ENCODE data around the gene EGFL6.

- TF ChIP-seq POLR2AphosphoS5 (IDR thresholded peaks at IDR 0.05; ENCODE audit: low read depth, low read length) (no peak), POLR2A (IDR thresholded peaks at IDR 0.05; ENCODE audit: low read depth, low read length) (no peak), TAF1 (IDR thresholded peaks at IDR 0.05; ENCODE audit: low read depth, low read length) (no peak), PAX5 (IDR thresholded peaks at IDR 0.05; ENCODE audit: insufficient read depth, low read length, severe bottlenecking) (no peak), POU2F2 (IDR thresholded peaks at IDR 0.05; ENCODE audit: low read depth, low read length) (no peak), SPI1 (IDR thresholded peaks at IDR 0.05; ENCODE audit: low read depth, low read length) (no peak)
Measured at GRCh38 chrX:13581554-13581953, 12.2 kb downstream of the EGFL6 start.

Measured in GM12891 (cell line).